GM10266 (cell line): ENCODE results near the gene CNTNAP2.

ENCODE experiments used
- DNase-seq: peaks from one replicate; pipeline ENCODE4 v3.0.0; 2012; ENCODE audit errors: extremely low spot score
- TF ChIP-seq, protein P1 (sequence below): IDR thresholded peaks from 2 replicates; pipeline ENCODE4 v1.5.1; 2012; ENCODE audit warnings: mild to moderate bottlenecking, low read depth; ENCODE audit not compliant: control insufficient read depth, insufficient read depth; ENCODE audit errors: missing control alignments

The CNTNAP2 gene

DNA sequence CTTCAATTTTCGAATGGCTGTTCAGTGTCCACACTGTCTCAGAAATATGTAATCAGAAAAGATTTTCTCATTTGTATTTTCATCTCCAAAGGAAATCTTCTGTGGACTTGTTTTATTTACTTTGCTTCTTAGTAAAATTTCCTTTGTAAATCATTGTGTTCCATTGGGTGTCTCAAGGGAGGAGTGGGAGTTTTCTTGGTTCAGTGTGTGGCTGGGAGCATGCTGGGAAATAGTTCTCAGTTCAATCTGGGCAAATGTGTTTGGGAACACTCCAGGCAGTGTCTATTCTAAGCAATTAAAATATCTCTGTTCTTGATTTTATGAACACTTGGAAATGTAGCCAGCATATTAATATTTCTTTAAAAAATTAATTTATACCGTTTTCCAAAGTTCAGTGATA is 1019.8 kb downstream of the CNTNAP2 start:
- no peak for DNase-seq
- TF ChIP-seq, protein P1, sequence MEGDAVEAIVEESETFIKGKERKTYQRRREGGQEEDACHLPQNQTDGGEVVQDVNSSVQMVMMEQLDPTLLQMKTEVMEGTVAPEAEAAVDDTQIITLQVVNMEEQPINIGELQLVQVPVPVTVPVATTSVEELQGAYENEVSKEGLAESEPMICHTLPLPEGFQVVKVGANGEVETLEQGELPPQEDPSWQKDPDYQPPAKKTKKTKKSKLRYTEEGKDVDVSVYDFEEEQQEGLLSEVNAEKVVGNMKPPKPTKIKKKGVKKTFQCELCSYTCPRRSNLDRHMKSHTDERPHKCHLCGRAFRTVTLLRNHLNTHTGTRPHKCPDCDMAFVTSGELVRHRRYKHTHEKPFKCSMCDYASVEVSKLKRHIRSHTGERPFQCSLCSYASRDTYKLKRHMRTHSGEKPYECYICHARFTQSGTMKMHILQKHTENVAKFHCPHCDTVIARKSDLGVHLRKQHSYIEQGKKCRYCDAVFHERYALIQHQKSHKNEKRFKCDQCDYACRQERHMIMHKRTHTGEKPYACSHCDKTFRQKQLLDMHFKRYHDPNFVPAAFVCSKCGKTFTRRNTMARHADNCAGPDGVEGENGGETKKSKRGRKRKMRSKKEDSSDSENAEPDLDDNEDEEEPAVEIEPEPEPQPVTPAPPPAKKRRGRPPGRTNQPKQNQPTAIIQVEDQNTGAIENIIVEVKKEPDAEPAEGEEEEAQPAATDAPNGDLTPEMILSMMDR = no peak

DNA sequence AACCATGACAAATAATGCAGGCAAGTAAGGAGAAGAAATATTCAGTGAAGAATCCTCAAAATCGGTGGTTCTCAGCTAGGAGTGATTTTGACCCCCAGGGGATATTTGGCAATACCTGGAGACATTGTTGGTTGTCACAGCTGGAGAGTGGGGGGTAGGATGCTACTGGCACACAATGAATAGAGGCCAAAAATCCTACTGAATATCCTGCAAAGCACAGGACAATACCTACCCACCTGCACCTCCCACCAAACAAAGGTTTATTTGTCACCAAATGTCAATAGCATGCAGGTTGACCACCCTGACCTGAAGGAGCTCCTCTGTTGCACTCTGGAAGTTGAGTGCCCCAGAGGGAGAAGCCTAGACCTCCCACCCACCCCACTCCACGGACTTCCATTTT is 1028.6 kb downstream of the CNTNAP2 start:
- no peak for DNase-seq

DNA sequence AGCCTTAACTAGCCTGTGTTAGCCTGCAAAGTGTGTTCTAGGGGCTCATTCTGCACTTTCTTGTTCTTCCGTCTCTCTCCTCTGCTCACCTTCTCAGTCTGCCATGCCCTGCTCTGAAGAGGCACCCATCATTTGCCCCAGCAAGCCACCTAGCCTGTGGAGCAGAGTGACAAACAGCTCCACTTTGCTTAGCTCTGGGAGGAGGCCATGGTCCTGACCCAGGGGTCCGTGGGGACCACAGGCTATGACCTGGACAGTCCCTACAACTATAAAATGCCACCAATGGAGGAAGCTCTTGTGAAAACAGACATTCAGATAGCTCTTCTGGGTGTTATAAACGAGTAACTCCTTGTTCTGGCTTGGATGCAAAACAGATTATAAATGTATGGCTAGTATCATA is 1029.6 kb downstream of the CNTNAP2 start:
- TF ChIP-seq, protein P1 = no peak
- no peak for DNase-seq

More for the DNA sequence above, 1028.6 kb downstream of the CNTNAP2 start:
- TF ChIP-seq, protein P1 = no peak

DNA sequence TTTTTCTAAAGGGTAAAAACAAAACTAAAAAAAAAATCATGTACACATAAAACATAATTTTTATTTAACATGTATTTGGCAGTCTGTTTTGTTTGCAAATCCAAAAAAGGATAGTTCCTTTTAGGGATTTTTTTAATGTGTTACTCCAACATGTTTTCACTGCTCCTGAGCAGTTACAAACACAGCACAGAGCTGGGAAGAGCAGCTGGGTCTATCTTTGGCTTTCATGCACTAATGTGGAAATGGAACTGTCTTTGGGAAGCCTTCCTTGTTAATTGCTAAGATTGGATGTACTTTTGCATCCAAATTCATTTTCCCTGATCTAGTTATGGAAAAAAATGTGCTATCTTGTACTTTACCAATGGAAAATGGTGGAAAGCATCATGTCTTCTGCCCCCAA is 1035.1 kb downstream of the CNTNAP2 start:
- DNase-seq = no peak
- TF ChIP-seq, protein P1 = no peak

DNA sequence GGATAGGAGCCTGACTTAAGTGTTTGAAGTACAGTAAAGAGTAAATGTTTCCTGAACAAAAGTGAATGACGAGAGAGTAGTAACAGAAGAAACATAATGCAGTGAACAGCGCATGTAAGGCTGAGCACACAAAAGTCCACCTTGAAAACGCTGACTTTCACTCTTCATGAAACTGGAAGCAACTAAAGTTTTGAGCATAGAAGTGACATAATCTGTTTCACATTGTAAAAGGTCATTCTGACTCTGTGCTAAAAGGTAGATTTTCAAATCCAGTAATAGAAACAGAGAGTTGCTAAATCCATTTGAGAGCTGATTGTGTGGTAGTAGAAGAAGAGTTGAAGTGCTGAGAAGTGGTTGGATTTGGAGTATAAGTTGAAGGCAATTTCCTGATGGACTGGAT is 1037.0 kb downstream of the CNTNAP2 start:
- no peak for DNase-seq

DNA sequence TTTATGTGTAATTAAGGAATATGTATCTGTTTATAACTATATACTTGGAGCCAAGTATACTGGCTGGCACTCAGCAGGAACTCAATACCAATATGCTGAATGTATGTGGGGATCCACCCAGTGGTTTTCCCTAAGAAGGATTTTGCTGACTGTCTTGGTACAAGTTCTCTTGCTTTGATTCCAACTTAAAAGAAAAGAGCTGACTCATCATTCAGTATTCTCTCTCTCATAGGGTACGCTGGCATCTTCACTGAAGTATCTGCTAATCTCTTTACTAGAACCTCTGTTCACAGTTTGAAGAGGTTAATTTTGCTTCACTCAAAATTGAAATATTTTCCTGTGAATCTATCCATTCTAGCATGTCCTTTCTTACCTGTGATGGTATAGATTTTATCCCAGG is 1044.8 kb downstream of the CNTNAP2 start:
- TF ChIP-seq, protein P1 = no peak
- no peak for DNase-seq

More for the DNA sequence above, 1037.0 kb downstream of the CNTNAP2 start:
- TF ChIP-seq, protein P1 = no peak

DNA sequence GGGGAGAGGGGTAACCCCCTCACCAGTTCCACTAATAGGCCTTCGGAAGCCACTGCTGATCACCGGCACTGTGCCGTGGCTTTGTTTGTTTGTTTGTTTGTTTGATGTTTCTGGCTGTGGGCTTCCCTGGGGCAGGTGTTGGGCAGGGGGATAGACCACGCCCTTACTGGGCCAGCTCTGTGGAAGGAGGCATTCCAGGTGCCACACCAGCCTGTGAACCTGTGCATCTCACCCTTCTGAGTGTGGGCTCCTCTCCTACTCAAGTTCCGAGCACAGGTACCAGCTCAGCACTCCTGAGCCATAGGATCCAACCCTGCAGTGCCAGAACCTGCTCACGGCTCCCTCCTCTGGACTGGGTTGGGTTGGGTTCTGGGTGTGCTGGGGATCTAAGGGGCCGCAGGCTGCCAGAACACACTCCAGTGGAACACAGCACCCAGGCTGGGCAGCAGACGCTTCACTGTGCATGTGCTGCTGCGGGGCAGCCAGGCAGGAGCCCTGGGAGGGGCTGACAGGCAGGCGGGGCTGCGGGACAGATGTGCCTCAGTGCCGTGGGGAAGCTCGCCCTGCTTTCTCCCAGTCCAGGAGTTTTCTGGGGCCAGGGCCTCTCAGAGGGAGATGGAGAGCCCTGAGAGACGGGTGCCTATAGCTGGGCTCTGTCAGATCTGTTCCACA is 1053.9 kb downstream of the CNTNAP2 start:
- DNase-seq = no peak
- TF ChIP-seq, protein P1 = no peak
